Prostate gland (tissue), 2 donors: ENCODE data around the gene WDR19. TPM values are rescaled to one million over a fixed set of nuclear protein-coding genes. Genes with fewer than 3 reads are reported as not detected.

Experiments used
- DNase-seq: peaks from one replicate; pipeline ENCODE4 v3.0.0-alpha.2; 2019; ENCODE audit warnings: low spot score
- H3K27ac ChIP-seq, 2 donors: fragments of 200-600 bp; sonication (generic); 2 replicates each; pipeline ENCODE4 v1.5.1; 2017 to 2019
- H3K27me3 ChIP-seq: fragments of 200-600 bp; sonication (generic); replicated peaks from 2 replicates; pipeline ENCODE4 v1.5.1; 2019; ENCODE audit not compliant: insufficient read depth
- H3K36me3 ChIP-seq, 2 donors: fragments of 200-600 bp; sonication (generic); 1 replicate in 1 of 2; 2 replicates in 1 of 2; pipeline versions ENCODE4 v1.5.1 to v1.8.1; 2017 to 2019
- H3K4me1 ChIP-seq: fragments of 200-600 bp; sonication (generic); replicated peaks from 2 replicates; pipeline ENCODE4 v1.5.1; 2019
- H3K4me3 ChIP-seq, 2 donors: fragments of 200-600 bp; sonication (generic); 2 replicates each; pipeline ENCODE4 v1.5.1; 2017 to 2019
- H3K9me3 ChIP-seq: fragments of 200-600 bp; sonication (generic); 2 replicates; pipeline ENCODE4 v1.5.1; 2017
- CTCF ChIP-seq, 4 experiments: fragments of 200-600 bp in 2 of 4; fragments of 450-650 bp in 2 of 4; sonication (generic) in 2 of 4; IDR thresholded peaks; 1 replicate in 3 of 4; 2 replicates in 1 of 4; pipeline ENCODE4 v1.5.1; 2016 to 2019; ENCODE audit warnings: antibody characterized with exemption in 4 of 4, mild to moderate bottlenecking in 2 of 4, moderate library complexity in 2 of 4
- POLR2A ChIP-seq: fragments of 450-650 bp; IDR thresholded peaks from one replicate; pipeline ENCODE4 v1.6.1; 2016; ENCODE audit warnings: antibody characterized with exemption, mild to moderate bottlenecking
- POLR2AphosphoS5 ChIP-seq: sonication (generic); formaldehyde crosslinking; IDR thresholded peaks from one replicate; pipeline ENCODE4 v1.6.1; 2017; ENCODE audit warnings: antibody characterized with exemption
- WGBS: methylation state at CpG from one replicate; pipeline ENCODE4 v1.1.5; 2018; 5-methylcytosine and 5-hydroxymethylcytosine counted together
- intact Hi-C: fragments of 100-400 bp; cut with DNase I; formaldehyde crosslinking; loops from one replicate; pipeline ENCODE4 v1.14.2; 2022
- small RNA-seq, 2 donors: library from RNA; depleted of rRNA; stranded (forward); fragments of <200 nt; gene quantifications; one replicate each; pipeline ENCODE3, GENCODE V24; 2016
- total RNA-seq, 2 donors: library from RNA; depleted of rRNA; stranded (reverse); fragments of >200 nt; gene quantifications; one replicate each; pipeline ENCODE4 v1.1.0, GENCODE V29; 2016

The WDR19 gene
- total RNA-seq, 2 donors from 2014 or later: 27.3 to 42.5 TPM

DNA sequence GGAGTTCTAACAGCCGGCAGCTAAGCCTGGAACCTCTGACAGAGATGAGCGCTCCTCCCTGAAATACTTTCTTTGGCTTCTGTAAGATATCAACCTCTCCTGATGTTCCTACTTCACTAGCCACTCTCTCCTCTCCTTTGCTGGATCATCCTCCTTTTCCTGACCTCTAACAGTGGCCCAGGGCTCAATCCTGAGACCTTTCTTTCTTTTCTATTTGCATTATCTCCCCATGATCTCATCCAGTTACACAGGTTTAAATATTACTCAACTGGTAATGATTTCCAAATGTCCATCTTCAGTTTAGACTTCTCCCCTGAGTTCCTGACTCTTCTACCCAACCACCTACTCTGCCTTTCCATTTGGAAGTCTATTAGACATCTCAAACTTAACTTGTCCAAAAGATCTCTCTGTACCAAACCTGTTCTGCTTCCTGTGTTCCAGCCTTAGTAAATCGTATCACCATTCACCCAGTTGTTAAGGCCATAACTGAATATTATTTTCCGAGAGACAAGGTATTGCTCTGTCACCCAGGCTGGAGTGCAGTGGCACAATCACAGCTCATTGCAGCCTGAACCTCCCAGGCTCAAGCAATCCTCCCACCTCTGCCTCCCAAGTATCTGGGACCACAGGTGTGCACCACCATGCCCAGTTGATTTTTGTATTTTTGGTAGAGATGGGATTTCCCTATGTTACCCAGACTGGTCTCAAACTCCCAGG, 142.7 kb downstream of the WDR19 start:
- no peak overlapping the region for H3K4me3 ChIP-seq
- intact Hi-C loops: no loop called here
- TF ChIP-seq POLR2A: no peak
- TF ChIP-seq POLR2AphosphoS5: no peak
- no peak for TF ChIP-seq CTCF (IDR thresholded peaks at IDR 0.05)
- no peaks in the 10 kb centered on the region for H3K36me3 ChIP-seq
- 80% methylated on average over 4 of the region's 4 CpGs for WGBS
- H3K27me3 ChIP-seq: no peaks in the 10 kb centered on the region
- H3K27ac ChIP-seq: no peak overlapping the region
- no peak for DNase-seq
- H3K4me1 ChIP-seq: no peaks in the 10 kb centered on the region
- no peaks in the 10 kb centered on the region for H3K9me3 ChIP-seq

- H3K9me3 ChIP-seq: no peaks in the 10 kb centered on the region
- no peaks in the 10 kb centered on the region for H3K4me1 ChIP-seq
- intact Hi-C loops: no loop called here
- H3K4me3 ChIP-seq: no peak overlapping the region
- no peak for DNase-seq
- 100% methylated on average over 2 of the region's 2 CpGs for WGBS
- H3K27ac ChIP-seq: no peak overlapping the region
- no peaks in the 10 kb centered on the region for H3K27me3 ChIP-seq
- no peak for TF ChIP-seq POLR2A
- TF ChIP-seq POLR2AphosphoS5: no peak
- no peak for TF ChIP-seq CTCF (IDR thresholded peaks at IDR 0.05)
- H3K36me3 ChIP-seq: no peaks in the 10 kb centered on the region
Observed at GRCh38 chr4:39326468-39326977, 144.2 kb downstream of the WDR19 start.

DNA sequence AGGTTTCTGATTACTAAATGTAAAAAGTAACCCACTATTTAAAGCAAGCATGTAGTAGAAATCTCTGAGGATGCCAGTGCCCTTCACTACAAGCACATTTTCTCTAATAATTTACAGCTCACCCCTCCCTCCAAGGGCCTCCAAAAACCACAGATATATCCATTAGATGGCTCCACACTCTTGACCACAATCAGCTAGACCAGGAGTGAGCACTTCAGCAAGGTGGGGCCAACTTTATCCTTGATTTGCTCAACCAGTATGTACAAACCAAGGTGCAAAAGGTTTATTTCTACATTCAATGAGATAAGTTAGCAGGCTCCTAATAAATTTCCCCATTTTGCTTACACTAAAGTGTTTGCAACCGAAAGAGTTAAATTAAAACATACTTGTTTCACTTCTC, 148.0 kb downstream of the WDR19 start:
- H3K4me3 ChIP-seq: no peak overlapping the region
- DNase-seq: no peak
- H3K4me1 ChIP-seq: no peaks in the 10 kb centered on the region
- no peak overlapping the region for H3K27ac ChIP-seq
- H3K36me3 ChIP-seq: no peaks in the 10 kb centered on the region
- H3K27me3 ChIP-seq: no peaks in the 10 kb centered on the region
- intact Hi-C loops: no loop called here
- H3K9me3 ChIP-seq: no peaks in the 10 kb centered on the region
- no peak for TF ChIP-seq POLR2A
- TF ChIP-seq POLR2AphosphoS5: no peak
- TF ChIP-seq CTCF (IDR thresholded peaks at IDR 0.05): no peak
- WGBS: 100% methylated on average over 1 of the region's 1 CpG

GRCh38 chr4:39331191-39331590, 148.9 kb downstream of the WDR19 start:
- Histone ChIP-seq H3K4me3 (no peak overlapping the region), H3K27me3 (no peaks in the 10 kb centered on the region), H3K27ac (no peak overlapping the region), H3K9me3 (no peaks in the 10 kb centered on the region), H3K36me3 (no peaks in the 10 kb centered on the region), H3K4me1 (no peaks in the 10 kb centered on the region)
- intact Hi-C loops: no loop called here
- WGBS: 90% methylated on average over 2 of the region's 2 CpGs
- no peak for DNase-seq
- TF ChIP-seq POLR2A (no peak), POLR2AphosphoS5 (no peak), CTCF (IDR thresholded peaks at IDR 0.05) (no peak)

Small RNA genes lying within 50 kb of the gene (small RNA-seq; reads per million reads assigned to genes)
- 0 reads per million in 2 donors for gene RNU6-32P

Other genes with a start within 250 kb of the WDR19 start
- gene TMEM156, start 150.1 kb upstream of the WDR19 start, total RNA-seq: under 1 TPM; 0.27 to 0.51 TPM
- gene KLHL5, start 120.3 kb upstream of the WDR19 start, total RNA-seq: 10 to 100 TPM; 19.8 to 26.1 TPM
- 10 to 100 TPM; 27.7 to 33.3 TPM for gene RFC1, start 183.8 kb downstream of the WDR19 start, total RNA-seq
- gene KLB, start 224.4 kb downstream of the WDR19 start, total RNA-seq: under 1 TPM; 0.23 to 0.34 TPM